GM19238 (cell line): ENCODE measurements around the gene TRIM7.
"Not testable (repeated sequence)": the region's sequence is repeated elsewhere in the genome, so short reads cannot be mapped to it uniquely, and the experiment has no call there.

Experiments used
- DNase-seq: peaks from one replicate; pipeline ENCODE4 v3.0.0; 2011; ENCODE audit warnings: low spot score; ENCODE audit not compliant: insufficient read length

The TRIM7 gene

GRCh38 chr5:181212934-181213333, 7.9 kb upstream of the TRIM7 start:
- no peak for DNase-seq

GRCh38 chr5:181212080-181212479, 7.1 kb upstream of the TRIM7 start:
- no peak for DNase-seq

DNA sequence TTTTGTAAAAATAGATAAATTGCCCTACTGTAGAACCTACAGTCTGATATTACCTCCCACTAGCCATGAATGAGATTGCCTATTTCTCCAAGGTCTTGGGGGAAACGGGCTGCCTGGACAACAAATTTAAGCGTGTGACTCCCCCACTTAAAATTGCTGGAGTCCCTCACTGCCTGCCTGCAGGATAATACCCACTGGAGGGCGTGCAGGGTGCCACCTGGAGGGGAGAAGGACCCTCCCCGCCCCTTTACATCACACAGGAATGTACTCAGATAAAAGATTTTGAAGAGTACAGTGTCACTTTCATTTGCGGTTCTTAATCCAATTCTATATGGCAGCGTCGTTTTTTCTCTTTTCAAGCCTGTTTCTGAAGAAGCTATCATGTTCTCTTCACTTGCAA, 6.2 kb upstream of the TRIM7 start:
- no peak for DNase-seq

DNA sequence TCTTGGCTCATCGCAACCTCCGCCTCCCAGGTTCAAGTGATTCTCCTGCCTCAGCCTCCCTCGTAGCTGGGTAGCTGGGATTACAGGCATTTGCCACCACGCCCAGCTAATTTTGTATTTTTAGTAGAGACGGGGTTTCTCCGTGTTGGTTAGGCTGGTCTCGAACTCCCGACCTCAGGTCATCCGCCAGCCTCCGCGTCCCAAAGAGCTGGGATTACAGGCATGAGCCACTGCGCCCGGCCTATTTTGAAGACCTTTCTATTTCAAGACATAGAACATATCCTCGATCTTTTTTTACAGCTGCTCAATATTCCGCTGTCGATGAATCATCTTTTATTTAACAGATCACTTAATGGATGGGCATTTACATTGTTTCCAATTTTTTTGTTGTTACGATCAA, 5.7 kb upstream of the TRIM7 start:
- not testable (repeated sequence) for DNase-seq

- not testable (repeated sequence) for DNase-seq
Measured at GRCh38 chr5:181210148-181210547, 5.2 kb upstream of the TRIM7 start.

DNA sequence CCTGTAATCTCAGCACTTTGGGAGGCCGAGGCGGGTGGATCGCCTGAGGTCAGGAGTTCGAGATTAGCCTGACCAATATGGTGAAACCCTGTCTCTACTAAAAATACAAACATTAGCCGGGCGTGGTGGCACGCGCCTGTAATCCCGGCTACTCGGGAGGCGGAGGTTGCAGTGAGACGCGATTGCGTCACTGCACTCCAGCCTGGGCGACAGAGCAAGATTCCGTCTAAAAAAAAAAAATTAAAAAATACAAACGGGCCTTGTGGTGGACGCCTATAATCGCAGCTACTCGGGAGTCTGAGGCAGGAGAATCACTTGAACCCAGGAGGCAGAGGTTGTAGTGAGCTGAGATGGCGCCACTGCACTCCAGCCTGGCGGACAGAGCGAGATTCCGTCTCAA, 4.0 kb upstream of the TRIM7 start:
- not testable (repeated sequence) for DNase-seq

GRCh38 chr5:181207960-181208253, 2.9 kb upstream of the TRIM7 start:
- DNase-seq, result no peak

DNA sequence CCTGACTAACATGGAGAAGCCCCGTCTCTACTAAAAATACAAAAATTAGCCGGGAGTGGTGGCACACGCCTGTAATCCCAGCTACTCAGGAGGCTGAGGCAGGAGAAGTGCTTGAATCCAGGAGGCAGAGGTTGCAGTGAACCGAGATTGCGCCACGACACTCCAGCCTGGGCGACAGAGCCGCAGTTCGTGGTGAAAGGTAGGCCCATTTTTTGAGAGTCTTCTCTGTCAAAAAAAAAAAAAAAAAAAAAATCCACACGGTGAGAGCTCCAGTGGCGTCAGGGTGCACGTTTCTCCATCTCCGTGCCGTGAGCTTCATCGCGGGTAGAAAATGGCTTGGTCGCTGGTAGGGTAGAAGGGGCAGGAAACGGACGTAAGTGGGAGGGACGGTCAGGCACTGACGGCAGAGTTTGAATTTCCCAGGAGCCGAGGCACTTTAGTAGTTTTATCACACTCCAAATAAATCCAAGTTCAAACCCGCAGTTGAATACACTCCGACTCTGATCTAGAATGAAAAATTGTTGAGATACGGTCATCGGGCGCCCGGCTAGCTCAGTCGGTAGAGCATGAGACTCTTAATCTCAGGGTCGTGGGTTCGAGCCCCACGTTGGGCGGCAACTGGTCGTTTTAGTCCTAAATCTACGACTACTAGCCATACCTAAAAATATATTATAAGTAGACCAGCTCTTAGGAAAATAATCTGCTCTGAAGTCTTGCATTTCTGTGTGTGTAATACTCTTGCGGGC, 2.4 kb upstream of the TRIM7 start:
- DNase-seq, result no peak

GRCh38 chr5:181205761-181206649, 1.0 kb upstream of the TRIM7 start:
- DNase-seq, result peak; percentile 16

- peak; percentile 16 for DNase-seq
Measured at GRCh38 chr5:181204113-181204825, 727 bp downstream of the TRIM7 start.

- no peak for DNase-seq
Measured at GRCh38 chr5:181203777-181204112, 1.3 kb downstream of the TRIM7 start.

DNA sequence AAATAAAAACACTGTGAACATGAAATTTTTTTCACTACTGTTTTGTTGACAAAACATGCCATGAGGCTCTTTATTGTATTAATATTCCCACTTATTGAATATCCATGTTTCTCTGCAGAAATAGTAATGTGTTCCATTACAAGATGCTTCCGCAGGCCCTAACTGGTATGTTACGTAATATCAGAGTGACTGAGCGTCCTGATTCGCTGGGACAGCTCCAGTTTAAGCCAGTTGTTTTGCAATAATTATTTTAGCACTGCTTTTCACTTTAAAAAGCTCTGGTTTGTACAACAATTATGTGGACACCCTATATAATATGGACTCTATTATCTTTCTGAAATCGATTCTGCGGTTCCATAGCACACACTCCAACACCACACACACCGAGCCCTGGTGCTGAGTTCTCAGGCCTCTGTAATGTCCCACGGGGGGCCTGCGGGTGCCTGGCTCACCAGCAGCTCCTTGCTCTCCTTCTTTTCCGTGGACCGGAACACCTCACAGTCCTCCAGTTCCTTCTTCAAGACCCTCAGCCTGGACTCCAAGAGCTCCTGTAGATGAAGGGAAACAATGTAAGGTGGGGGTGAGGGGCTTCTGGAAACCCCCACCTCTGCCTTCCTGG, 1.8 kb downstream of the TRIM7 start:
- no peak for DNase-seq

DNA sequence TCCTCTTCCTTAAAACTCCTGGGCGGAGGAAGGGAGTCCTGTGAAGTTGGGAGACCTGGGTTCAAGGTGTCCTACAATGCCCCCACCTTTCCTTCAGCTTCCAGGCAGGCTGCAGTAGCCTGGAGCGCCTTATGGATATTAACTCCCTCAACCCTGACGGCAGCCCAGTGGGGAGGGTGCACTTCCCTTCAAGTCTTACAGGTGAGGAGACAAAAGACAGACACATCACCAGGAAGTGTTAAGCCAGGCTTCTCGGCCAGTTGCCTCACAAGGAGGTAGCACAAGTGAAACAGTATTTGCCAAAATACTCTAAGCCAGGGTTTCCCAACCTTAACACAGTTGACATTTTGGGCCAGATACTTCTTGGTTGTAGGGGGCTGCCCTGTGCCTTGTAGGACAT, 4.2 kb downstream of the TRIM7 start:
- no peak for DNase-seq

GRCh38 chr5:181199881-181200638, 4.9 kb downstream of the TRIM7 start:
- DNase-seq, result no peak

DNA sequence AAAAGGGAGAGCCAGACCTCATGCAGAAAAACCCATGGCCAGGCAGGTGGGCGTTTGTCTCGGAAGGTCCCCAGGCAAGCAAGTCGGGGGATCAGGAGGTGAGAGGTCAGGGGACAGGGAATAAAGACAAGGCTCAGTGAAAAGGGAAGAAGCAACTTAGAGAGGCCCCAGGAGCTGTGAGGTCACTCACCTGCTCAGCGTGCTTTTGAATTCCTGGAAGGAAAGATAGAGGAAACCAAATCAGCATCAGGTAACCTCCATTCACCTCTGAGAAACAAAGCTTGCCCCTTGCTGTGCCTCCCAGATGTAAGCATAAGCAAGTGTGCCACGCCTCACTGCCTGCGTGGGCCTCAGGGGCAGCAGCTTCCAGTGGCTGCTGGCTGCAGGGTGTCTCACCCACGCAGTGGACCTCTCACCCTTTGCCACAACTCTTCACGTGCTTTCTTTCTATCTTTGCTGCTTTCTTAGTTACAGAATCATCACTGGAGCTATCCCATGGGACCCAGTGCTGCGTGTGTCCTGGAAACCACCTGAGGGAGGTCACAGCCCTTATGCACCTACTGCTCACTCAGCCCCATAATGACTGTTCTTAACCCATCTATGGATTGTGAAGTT, 6.0 kb downstream of the TRIM7 start:
- peak; percentile 60 for DNase-seq

GRCh38 chr5:181198106-181198685, 6.8 kb downstream of the TRIM7 start:
- no peak for DNase-seq

DNA sequence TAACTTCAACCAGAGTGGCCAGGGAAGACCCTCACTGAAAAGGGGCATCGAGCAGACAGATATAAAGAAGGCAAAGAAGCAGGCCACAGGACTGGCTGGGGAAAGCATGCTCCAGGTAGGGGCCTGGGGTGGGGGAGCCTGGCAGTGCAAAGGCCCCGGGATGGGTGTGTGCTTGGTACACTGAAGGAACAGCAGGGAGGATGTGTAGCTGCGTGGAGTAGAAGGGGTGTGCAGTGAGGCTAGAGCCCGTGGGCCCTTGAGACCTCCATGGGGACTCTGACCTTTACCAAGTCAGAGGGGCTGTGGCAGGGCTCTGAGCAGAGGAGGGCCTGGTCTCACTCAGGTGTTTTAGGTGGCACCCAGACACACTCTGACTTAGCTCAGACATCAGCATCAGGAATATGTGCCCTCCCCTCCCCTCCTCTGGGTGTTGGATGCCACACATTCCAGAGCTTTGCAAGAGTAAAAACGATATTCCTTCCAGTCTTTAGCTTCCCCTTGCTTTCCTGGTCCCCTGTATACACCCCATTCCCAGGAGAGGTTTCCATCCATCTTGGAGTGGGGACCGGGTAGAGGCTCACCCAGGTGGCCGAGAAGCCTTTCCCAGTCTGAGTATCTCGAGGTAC, 7.6 kb downstream of the TRIM7 start:
- DNase-seq, result no peak

GRCh38 chr5:181195249-181195761, 9.7 kb downstream of the TRIM7 start:
- DNase-seq, result no peak

DNA sequence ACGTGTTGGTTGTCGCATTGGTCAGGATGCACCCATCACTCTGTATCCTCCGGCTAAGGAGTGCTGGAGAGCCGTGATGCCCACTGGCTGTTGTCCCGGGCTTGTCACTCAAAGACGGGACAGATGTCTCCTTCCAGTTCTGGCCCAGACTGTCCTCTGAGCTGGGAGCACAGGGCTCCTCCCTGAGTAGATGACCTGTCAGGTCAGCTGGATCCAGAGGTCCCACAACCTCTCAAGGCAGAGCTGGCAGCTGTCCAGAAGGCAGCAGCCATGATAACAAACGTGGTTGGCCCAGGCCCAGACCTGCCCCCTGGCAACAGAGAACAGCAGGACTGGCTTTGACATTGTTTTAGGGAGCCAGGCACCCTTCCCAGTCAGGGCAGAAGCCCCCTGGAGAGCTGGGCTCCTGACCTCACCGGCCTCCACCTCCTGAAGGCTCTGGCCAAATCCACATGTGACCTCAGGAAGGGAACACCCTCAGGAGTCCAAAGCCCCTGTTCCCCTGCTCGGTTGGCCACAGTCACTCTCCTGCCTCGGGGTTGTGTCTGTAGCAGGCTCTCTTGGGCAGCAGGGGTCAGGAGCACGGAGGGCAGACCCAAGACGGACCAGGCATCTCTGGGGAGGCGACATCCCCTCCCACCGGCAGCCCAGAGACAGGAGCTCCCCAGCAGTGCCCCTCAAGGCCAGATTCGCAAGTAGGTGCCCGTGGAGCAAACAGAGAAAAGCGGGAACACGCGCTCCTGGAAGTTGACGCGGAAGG, 10.3 kb downstream of the TRIM7 start:
- no peak for DNase-seq
